Measurements from ENCODE around the gene SEMA3E.

Gene SEMA3E

GRCh38 chr7:83426325-83426724 lies 222.6 kb downstream of the SEMA3E start:
- H3K36me3 ChIP-seq (ENCODE audit: insufficient read depth, low read length), result no peaks in the 10 kb centered on the region
- no peaks in the 10 kb centered on the region for H3K4me1 ChIP-seq (ENCODE audit: control insufficient read depth, insufficient read depth, low read length, unreplicated experiment)
- H2AFZ ChIP-seq (ENCODE audit: low read length, unreplicated experiment), result no peak overlapping the region
- H3K27ac ChIP-seq (ENCODE audit: low read depth, low read length), result no peak overlapping the region
- no peak overlapping the region for H3K4me3 ChIP-seq (ENCODE audit: low read depth, low read length)
- H3K27me3 ChIP-seq (ENCODE audit: insufficient read depth, low read length), result no peaks in the 10 kb centered on the region
- H3K79me2 ChIP-seq (ENCODE audit: control insufficient read depth, insufficient read depth, low read length, unreplicated experiment), result no peaks in the 10 kb centered on the region

GRCh38 chr7:83419013-83419412 lies 229.9 kb downstream of the SEMA3E start:
- Histone ChIP-seq H3K4me1 (ENCODE audit: control insufficient read depth, insufficient read depth, low read length, unreplicated experiment) (no peaks in the 10 kb centered on the region), H3K4me3 (ENCODE audit: low read depth, low read length) (no peak overlapping the region), H3K36me3 (ENCODE audit: insufficient read depth, low read length) (no peaks in the 10 kb centered on the region), H3K27ac (ENCODE audit: low read depth, low read length) (no peak overlapping the region), H3K27me3 (ENCODE audit: insufficient read depth, low read length) (no peaks in the 10 kb centered on the region), H2AFZ (ENCODE audit: low read length, unreplicated experiment) (no peak overlapping the region), H3K79me2 (ENCODE audit: control insufficient read depth, insufficient read depth, low read length, unreplicated experiment) (no peaks in the 10 kb centered on the region)

DNA sequence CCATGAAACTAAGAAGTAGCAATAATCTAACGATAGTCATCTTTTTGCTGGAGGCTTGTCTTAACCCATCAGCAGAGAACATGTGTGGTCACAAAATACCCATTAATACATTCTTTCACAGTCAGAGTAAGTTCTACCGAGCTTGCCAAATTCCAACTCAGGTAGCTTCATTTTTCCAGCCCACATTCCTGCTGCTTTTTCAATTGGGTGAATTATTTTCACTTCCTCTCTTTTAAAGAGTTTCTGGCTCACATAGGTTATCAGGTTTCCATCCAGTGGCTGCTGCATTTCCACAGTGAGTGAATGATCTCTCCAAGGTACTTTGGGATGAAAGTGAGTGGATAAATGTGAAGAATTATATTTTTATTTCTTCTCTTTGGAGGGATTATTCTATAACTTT lies 233.1 kb downstream of the SEMA3E start:
- Histone ChIP-seq H3K36me3 (ENCODE audit: insufficient read depth, low read length) (no peaks in the 10 kb centered on the region), H3K4me3 (ENCODE audit: low read depth, low read length) (no peak overlapping the region), H3K27ac (ENCODE audit: low read depth, low read length) (no peak overlapping the region), H3K27me3 (ENCODE audit: insufficient read depth, low read length) (no peaks in the 10 kb centered on the region), H2AFZ (ENCODE audit: low read length, unreplicated experiment) (no peak overlapping the region), H3K79me2 (ENCODE audit: control insufficient read depth, insufficient read depth, low read length, unreplicated experiment) (no peaks in the 10 kb centered on the region), H3K4me1 (ENCODE audit: control insufficient read depth, insufficient read depth, low read length, unreplicated experiment) (peaks cover 6% of the 10 kb centered on the region)

DNA sequence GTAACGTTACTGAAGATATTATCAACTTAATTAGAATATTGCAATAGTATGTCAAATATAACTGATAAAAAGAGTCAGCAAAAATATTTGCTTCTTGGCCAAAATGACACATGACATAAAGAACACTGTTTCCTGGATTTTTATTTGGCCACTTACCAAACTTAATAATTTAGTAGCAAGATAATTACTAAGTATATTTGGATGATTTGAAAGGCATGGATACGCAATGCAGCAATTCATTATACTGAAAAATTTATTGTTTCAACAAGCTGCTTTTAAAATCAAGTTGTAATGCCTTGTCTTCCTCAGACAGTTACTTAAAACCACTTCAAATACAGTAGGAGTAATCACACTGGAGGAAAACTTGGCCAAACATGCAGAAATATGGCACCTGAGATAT lies 234.0 kb downstream of the SEMA3E start:
- H2AFZ ChIP-seq (ENCODE audit: low read length, unreplicated experiment), result no peak overlapping the region
- no peak overlapping the region for H3K4me3 ChIP-seq (ENCODE audit: low read depth, low read length)
- peaks cover 6% of the 10 kb centered on the region for H3K4me1 ChIP-seq (ENCODE audit: control insufficient read depth, insufficient read depth, low read length, unreplicated experiment)
- no peak overlapping the region for H3K27ac ChIP-seq (ENCODE audit: low read depth, low read length)
- H3K27me3 ChIP-seq (ENCODE audit: insufficient read depth, low read length), result no peaks in the 10 kb centered on the region
- H3K79me2 ChIP-seq (ENCODE audit: control insufficient read depth, insufficient read depth, low read length, unreplicated experiment), result no peaks in the 10 kb centered on the region
- H3K36me3 ChIP-seq (ENCODE audit: insufficient read depth, low read length), result no peaks in the 10 kb centered on the region

DNA sequence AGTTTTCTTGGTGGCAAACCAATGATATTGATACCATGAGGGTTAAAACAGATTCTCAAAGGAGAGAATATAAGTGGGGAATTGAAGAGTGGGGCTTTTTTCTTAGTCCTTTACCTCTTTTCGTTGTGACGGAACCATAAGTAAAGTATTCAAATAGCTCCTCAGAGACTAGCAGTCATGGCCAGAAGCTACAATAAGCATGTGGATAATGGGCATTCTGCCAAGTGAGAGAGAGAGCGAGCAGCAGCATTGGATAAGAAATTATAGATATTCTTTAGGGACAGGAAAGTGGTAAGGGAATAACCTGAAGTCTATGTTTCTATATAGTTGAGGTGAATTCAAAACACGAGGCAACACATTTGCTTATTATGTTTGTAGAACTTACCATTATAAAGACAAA lies 235.1 kb downstream of the SEMA3E start:
- H3K27me3 ChIP-seq (ENCODE audit: insufficient read depth, low read length), result no peaks in the 10 kb centered on the region
- no peak overlapping the region for H3K4me3 ChIP-seq (ENCODE audit: low read depth, low read length)
- H3K79me2 ChIP-seq (ENCODE audit: control insufficient read depth, insufficient read depth, low read length, unreplicated experiment), result no peaks in the 10 kb centered on the region
- H3K4me1 ChIP-seq (ENCODE audit: control insufficient read depth, insufficient read depth, low read length, unreplicated experiment), result peaks cover 6% of the 10 kb centered on the region
- H3K36me3 ChIP-seq (ENCODE audit: insufficient read depth, low read length), result no peaks in the 10 kb centered on the region
- peak overlapping the region; percentile 14; the same call in 1 of the 2 replicates for H3K27ac ChIP-seq (ENCODE audit: low read depth, low read length)
- peak overlapping the region; percentile 20 for H2AFZ ChIP-seq (ENCODE audit: low read length, unreplicated experiment)

GRCh38 chr7:83413424-83413823 lies 235.5 kb downstream of the SEMA3E start:
- H2AFZ ChIP-seq (ENCODE audit: low read length, unreplicated experiment), result peak overlapping the region; percentile 20
- H3K4me3 ChIP-seq (ENCODE audit: low read depth, low read length), result no peak overlapping the region
- H3K4me1 ChIP-seq (ENCODE audit: control insufficient read depth, insufficient read depth, low read length, unreplicated experiment), result peaks cover 6% of the 10 kb centered on the region
- peak overlapping the region; percentile 14; the same call in 1 of the 2 replicates for H3K27ac ChIP-seq (ENCODE audit: low read depth, low read length)
- H3K27me3 ChIP-seq (ENCODE audit: insufficient read depth, low read length), result no peaks in the 10 kb centered on the region
- no peaks in the 10 kb centered on the region for H3K36me3 ChIP-seq (ENCODE audit: insufficient read depth, low read length)
- H3K79me2 ChIP-seq (ENCODE audit: control insufficient read depth, insufficient read depth, low read length, unreplicated experiment), result no peaks in the 10 kb centered on the region

DNA sequence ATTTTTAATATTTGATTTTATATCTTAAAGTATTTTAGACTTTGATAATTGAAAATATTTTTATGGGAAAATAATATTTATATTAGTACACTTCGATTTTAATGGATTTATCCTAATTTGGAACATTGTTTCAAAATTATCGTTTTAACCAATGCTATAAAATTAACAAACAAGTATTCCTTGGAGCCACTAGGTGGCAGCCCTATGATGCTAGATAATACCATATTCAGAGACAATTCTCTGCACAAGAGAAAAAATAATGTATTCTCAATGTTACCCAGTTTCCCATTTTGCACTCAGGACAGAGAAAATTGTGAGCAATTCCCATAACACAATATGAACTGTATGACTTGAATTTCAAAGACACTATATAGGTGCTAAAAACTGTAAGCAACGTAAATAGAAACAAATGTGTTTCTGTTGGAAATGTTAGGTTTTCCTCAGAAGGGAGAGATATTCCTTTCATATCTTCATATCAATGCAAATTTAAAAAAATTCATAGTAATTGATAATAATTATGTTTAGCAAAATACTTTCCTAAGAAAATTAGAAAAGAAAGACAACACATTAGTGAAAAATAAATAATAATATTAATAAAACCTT lies 237.8 kb downstream of the SEMA3E start:
- H3K36me3 ChIP-seq (ENCODE audit: insufficient read depth, low read length), result no peaks in the 10 kb centered on the region
- H3K79me2 ChIP-seq (ENCODE audit: control insufficient read depth, insufficient read depth, low read length, unreplicated experiment), result no peaks in the 10 kb centered on the region
- H3K27ac ChIP-seq (ENCODE audit: low read depth, low read length), result no peak overlapping the region
- no peaks in the 10 kb centered on the region for H3K27me3 ChIP-seq (ENCODE audit: insufficient read depth, low read length)
- H3K4me1 ChIP-seq (ENCODE audit: control insufficient read depth, insufficient read depth, low read length, unreplicated experiment), result peaks cover 6% of the 10 kb centered on the region
- no peak overlapping the region for H2AFZ ChIP-seq (ENCODE audit: low read length, unreplicated experiment)
- H3K4me3 ChIP-seq (ENCODE audit: low read depth, low read length), result no peak overlapping the region

DNA sequence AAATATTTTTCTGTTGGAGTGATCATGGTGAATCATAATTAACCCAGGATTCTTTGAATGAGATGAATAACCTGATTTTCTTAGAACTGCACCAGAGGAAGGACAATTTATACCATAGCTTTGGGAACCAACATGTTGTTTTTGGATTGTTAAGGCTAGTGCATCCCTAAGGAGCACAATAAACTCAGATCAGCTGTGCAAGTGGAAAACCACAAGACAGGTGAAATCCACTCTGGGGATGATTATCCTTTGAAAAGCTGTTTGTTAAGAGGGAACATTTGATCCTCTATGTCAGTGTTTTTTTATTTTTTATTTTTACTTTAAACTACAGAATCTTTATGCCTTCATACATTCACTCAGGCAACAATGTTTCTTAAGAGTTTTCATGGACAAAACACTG lies 254.2 kb downstream of the SEMA3E start:
- H3K27me3 ChIP-seq (ENCODE audit: insufficient read depth, low read length), result no peaks in the 10 kb centered on the region
- H3K27ac ChIP-seq (ENCODE audit: low read depth, low read length), result no peak overlapping the region
- H3K79me2 ChIP-seq (ENCODE audit: control insufficient read depth, insufficient read depth, low read length, unreplicated experiment), result no peaks in the 10 kb centered on the region

GRCh38 chr7:83388436-83388835 lies 260.5 kb downstream of the SEMA3E start:
- H3K79me2 ChIP-seq (ENCODE audit: control insufficient read depth, insufficient read depth, low read length, unreplicated experiment), result no peaks in the 10 kb centered on the region
- no peaks in the 10 kb centered on the region for H3K36me3 ChIP-seq (ENCODE audit: insufficient read depth, low read length)
- peaks cover 20% of the 10 kb centered on the region for H3K27me3 ChIP-seq (ENCODE audit: insufficient read depth, low read length)

More for the DNA sequence above, 254.2 kb downstream of the SEMA3E start:
- Histone ChIP-seq H3K4me1 (ENCODE audit: control insufficient read depth, insufficient read depth, low read length, unreplicated experiment) (no peaks in the 10 kb centered on the region), H3K4me3 (ENCODE audit: low read depth, low read length) (no peak overlapping the region), H2AFZ (ENCODE audit: low read length, unreplicated experiment) (no peak overlapping the region), H3K36me3 (ENCODE audit: insufficient read depth, low read length) (no peaks in the 10 kb centered on the region)

GRCh38 chr7:83366629-83367028 lies 282.3 kb downstream of the SEMA3E start:
- peaks cover 4% of the 10 kb centered on the region for H3K4me1 ChIP-seq (ENCODE audit: control insufficient read depth, insufficient read depth, low read length, unreplicated experiment)
- no peaks in the 10 kb centered on the region for H3K36me3 ChIP-seq (ENCODE audit: insufficient read depth, low read length)
- H3K4me3 ChIP-seq (ENCODE audit: low read depth, low read length), result no peak overlapping the region
- peaks cover 26% of the 10 kb centered on the region for H3K27me3 ChIP-seq (ENCODE audit: insufficient read depth, low read length)
- no peak overlapping the region for H3K27ac ChIP-seq (ENCODE audit: low read depth, low read length)
- no peaks in the 10 kb centered on the region for H3K79me2 ChIP-seq (ENCODE audit: control insufficient read depth, insufficient read depth, low read length, unreplicated experiment)
- H2AFZ ChIP-seq (ENCODE audit: low read length, unreplicated experiment), result no peak overlapping the region

More at GRCh38 chr7:83388436-83388835, 260.5 kb downstream of the SEMA3E start:
- Histone ChIP-seq H3K27ac (ENCODE audit: low read depth, low read length) (no peak overlapping the region), H3K4me1 (ENCODE audit: control insufficient read depth, insufficient read depth, low read length, unreplicated experiment) (no peaks in the 10 kb centered on the region), H2AFZ (ENCODE audit: low read length, unreplicated experiment) (no peak overlapping the region), H3K4me3 (ENCODE audit: low read depth, low read length) (no peak overlapping the region)

DNA sequence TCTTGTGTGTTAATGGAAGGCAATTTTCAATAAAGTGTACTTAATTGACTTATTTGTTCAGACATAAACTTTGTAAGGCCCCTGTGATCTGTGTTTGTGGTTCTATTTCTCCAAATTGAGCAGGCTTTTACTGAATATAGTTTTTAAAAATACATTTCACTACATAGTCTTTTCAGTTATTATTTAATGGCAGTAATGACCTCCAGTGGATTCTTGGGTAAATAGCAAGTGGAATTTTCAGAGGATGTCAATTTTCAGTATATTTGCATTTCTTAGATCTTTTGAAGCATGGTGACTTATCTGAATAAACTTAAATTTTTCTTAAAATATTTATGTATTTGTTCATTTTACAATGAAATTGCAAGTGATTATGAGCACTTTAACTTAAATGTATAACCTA lies 283.2 kb downstream of the SEMA3E start:
- H3K27ac ChIP-seq (ENCODE audit: low read depth, low read length), result no peak overlapping the region
- no peak overlapping the region for H2AFZ ChIP-seq (ENCODE audit: low read length, unreplicated experiment)
- peaks cover 4% of the 10 kb centered on the region for H3K4me1 ChIP-seq (ENCODE audit: control insufficient read depth, insufficient read depth, low read length, unreplicated experiment)
- no peaks in the 10 kb centered on the region for H3K36me3 ChIP-seq (ENCODE audit: insufficient read depth, low read length)
- no peaks in the 10 kb centered on the region for H3K79me2 ChIP-seq (ENCODE audit: control insufficient read depth, insufficient read depth, low read length, unreplicated experiment)
- no peak overlapping the region for H3K4me3 ChIP-seq (ENCODE audit: low read depth, low read length)
- peaks cover 35% of the 10 kb centered on the region for H3K27me3 ChIP-seq (ENCODE audit: insufficient read depth, low read length)
